HEK293 (cell line): ENCODE measurements around the gene METTL24.

ENCODE experiments used
- ATF2 ChIP-seq: fragments of 450-650 bp; formaldehyde crosslinking; IDR thresholded peaks from 2 replicates; pipeline ENCODE4 v1.5.1; 2016; ENCODE audit warnings: missing biosample characterization, missing genetic modification characterization, low read depth
- RBAK ChIP-seq: fragments of 450-650 bp; formaldehyde crosslinking; IDR thresholded peaks from 2 replicates; pipeline ENCODE4 v1.5.1; 2016; ENCODE audit warnings: missing biosample characterization, missing genetic modification characterization
- REST ChIP-seq: fragments of 450-650 bp; formaldehyde crosslinking; IDR thresholded peaks from 2 replicates; pipeline ENCODE4 v1.5.1; 2016; ENCODE audit warnings: missing biosample characterization, missing genetic modification characterization
- ZNF114 ChIP-seq: fragments of 450-650 bp; formaldehyde crosslinking; IDR thresholded peaks from 2 replicates; pipeline ENCODE4 v1.5.0; 2017; ENCODE audit warnings: missing biosample characterization, missing genetic modification characterization
- ZNF121 ChIP-seq: fragments of 450-650 bp; formaldehyde crosslinking; IDR thresholded peaks from 2 replicates; pipeline ENCODE4 v1.5.1; 2016; ENCODE audit warnings: missing biosample characterization, missing genetic modification characterization
- ZNF549 ChIP-seq: fragments of 450-650 bp; IDR thresholded peaks from 2 replicates; pipeline ENCODE4 v1.5.1; 2018; ENCODE audit warnings: missing biosample characterization, missing genetic modification characterization, mild to moderate bottlenecking, inconsistent platforms, moderate library complexity
- ZNF561 ChIP-seq: fragments of 450-650 bp; IDR thresholded peaks from 2 replicates; pipeline ENCODE4 v1.5.1; 2018; ENCODE audit warnings: missing biosample characterization, missing genetic modification characterization, borderline replicate concordance
- ZNF621 ChIP-seq: fragments of 450-650 bp; formaldehyde crosslinking; IDR thresholded peaks from 2 replicates; pipeline ENCODE4 v1.5.1; 2017; ENCODE audit warnings: missing biosample characterization, missing genetic modification characterization
- ZNF777 ChIP-seq: fragments of 450-650 bp; formaldehyde crosslinking; IDR thresholded peaks from 2 replicates; pipeline ENCODE4 v1.5.1; 2017; ENCODE audit warnings: missing biosample characterization, missing genetic modification characterization, borderline replicate concordance
- TF ChIP-seq, protein P1 (sequence below): fragments of 450-650 bp; formaldehyde crosslinking; IDR thresholded peaks from 2 replicates; pipeline ENCODE4 v1.5.1; 2016; ENCODE audit warnings: missing biosample characterization, missing genetic modification characterization
- TF ChIP-seq, protein P2 (sequence below): fragments of 450-650 bp; formaldehyde crosslinking; IDR thresholded peaks from 2 replicates; pipeline ENCODE4 v1.5.1; 2016; ENCODE audit warnings: missing biosample characterization, missing genetic modification characterization, borderline replicate concordance
- TF ChIP-seq, protein P3 (sequence below): fragments of 450-650 bp; formaldehyde crosslinking; IDR thresholded peaks from 2 replicates; pipeline ENCODE4 v1.5.1; 2016; ENCODE audit warnings: missing biosample characterization, missing genetic modification characterization

- TF ChIP-seq, protein P1, sequence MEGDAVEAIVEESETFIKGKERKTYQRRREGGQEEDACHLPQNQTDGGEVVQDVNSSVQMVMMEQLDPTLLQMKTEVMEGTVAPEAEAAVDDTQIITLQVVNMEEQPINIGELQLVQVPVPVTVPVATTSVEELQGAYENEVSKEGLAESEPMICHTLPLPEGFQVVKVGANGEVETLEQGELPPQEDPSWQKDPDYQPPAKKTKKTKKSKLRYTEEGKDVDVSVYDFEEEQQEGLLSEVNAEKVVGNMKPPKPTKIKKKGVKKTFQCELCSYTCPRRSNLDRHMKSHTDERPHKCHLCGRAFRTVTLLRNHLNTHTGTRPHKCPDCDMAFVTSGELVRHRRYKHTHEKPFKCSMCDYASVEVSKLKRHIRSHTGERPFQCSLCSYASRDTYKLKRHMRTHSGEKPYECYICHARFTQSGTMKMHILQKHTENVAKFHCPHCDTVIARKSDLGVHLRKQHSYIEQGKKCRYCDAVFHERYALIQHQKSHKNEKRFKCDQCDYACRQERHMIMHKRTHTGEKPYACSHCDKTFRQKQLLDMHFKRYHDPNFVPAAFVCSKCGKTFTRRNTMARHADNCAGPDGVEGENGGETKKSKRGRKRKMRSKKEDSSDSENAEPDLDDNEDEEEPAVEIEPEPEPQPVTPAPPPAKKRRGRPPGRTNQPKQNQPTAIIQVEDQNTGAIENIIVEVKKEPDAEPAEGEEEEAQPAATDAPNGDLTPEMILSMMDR (tag by site-specific recombination) = no peak
- TF ChIP-seq ZNF549 (tag by site-specific recombination) (no peak), ATF2 (tag by site-specific recombination) (no peak), ZNF621 (no peak), REST (tag by site-specific recombination) (no peak), ZNF777 (tag by site-specific recombination) (no peak), ZNF561 (tag by site-specific recombination) (no peak), ZNF114 (tag by site-specific recombination) (no peak), ZNF121 (no peak), RBAK (tag by site-specific recombination) (no peak)
- TF ChIP-seq, protein P2, sequence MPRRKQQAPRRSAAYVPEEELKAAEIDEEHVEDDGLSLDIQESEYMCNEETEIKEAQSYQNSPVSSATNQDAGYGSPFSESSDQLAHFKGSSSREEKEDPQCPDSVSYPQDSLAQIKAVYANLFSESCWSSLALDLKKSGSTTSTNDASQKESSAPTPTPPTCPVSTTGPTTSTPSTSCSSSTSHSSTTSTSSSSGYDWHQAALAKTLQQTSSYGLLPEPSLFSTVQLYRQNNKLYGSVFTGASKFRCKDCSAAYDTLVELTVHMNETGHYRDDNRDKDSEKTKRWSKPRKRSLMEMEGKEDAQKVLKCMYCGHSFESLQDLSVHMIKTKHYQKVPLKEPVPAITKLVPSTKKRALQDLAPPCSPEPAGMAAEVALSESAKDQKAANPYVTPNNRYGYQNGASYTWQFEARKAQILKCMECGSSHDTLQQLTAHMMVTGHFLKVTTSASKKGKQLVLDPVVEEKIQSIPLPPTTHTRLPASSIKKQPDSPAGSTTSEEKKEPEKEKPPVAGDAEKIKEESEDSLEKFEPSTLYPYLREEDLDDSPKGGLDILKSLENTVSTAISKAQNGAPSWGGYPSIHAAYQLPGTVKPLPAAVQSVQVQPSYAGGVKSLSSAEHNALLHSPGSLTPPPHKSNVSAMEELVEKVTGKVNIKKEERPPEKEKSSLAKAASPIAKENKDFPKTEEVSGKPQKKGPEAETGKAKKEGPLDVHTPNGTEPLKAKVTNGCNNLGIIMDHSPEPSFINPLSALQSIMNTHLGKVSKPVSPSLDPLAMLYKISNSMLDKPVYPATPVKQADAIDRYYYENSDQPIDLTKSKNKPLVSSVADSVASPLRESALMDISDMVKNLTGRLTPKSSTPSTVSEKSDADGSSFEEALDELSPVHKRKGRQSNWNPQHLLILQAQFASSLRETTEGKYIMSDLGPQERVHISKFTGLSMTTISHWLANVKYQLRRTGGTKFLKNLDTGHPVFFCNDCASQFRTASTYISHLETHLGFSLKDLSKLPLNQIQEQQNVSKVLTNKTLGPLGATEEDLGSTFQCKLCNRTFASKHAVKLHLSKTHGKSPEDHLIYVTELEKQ (tag by site-specific recombination) = no peak
- TF ChIP-seq, protein P3, sequence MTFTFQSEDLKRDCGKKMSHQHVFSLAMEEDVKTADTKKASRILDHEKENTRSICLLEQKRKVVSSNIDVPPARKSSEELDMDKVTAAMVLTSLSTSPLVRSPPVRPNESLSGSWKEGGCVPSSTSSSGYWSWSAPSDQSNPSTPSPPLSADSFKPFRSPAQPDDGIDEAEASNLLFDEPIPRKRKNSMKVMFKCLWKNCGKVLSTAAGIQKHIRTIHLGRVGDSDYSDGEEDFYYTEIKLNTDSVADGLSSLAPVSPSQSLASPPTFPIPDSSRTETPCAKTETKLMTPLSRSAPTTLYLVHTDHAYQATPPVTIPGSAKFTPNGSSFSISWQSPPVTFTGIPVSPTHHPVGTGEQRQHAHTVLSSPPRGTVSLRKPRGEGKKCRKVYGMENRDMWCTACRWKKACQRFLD (tag by site-specific recombination) = no peak
These were observed 88.5 kb downstream of the METTL24 start for GRCh38 chr6:110269623-110270022.
